GM12801 (cell line): ENCODE results near the gene PRPF6.

Experiments used
- CTCF ChIP-seq: IDR thresholded peaks from one replicate; pipeline ENCODE4 v1.5.1; 2011; ENCODE audit warnings: control low read depth; ENCODE audit not compliant: insufficient read length; ENCODE audit errors: extremely low read depth

Gene PRPF6

GRCh38 chr20:64025101-64025825 is 44.3 kb downstream of the PRPF6 start:
- no peak for TF ChIP-seq CTCF

- no peak for TF ChIP-seq CTCF
Measured at GRCh38 chr20:64025826-64026412, 45.0 kb downstream of the PRPF6 start.

GRCh38 chr20:64027981-64028685 is 47.2 kb downstream of the PRPF6 start:
- no peak for TF ChIP-seq CTCF

- TF ChIP-seq CTCF = no peak
Measured at GRCh38 chr20:64029293-64030117, 48.6 kb downstream of the PRPF6 start.

GRCh38 chr20:64030371-64031134 is 49.6 kb downstream of the PRPF6 start:
- no peak for TF ChIP-seq CTCF

GRCh38 chr20:64031822-64032314 is 50.9 kb downstream of the PRPF6 start:
- no peak for TF ChIP-seq CTCF
